ENCODE results near the gene NOSIP.

Gene NOSIP

DNA sequence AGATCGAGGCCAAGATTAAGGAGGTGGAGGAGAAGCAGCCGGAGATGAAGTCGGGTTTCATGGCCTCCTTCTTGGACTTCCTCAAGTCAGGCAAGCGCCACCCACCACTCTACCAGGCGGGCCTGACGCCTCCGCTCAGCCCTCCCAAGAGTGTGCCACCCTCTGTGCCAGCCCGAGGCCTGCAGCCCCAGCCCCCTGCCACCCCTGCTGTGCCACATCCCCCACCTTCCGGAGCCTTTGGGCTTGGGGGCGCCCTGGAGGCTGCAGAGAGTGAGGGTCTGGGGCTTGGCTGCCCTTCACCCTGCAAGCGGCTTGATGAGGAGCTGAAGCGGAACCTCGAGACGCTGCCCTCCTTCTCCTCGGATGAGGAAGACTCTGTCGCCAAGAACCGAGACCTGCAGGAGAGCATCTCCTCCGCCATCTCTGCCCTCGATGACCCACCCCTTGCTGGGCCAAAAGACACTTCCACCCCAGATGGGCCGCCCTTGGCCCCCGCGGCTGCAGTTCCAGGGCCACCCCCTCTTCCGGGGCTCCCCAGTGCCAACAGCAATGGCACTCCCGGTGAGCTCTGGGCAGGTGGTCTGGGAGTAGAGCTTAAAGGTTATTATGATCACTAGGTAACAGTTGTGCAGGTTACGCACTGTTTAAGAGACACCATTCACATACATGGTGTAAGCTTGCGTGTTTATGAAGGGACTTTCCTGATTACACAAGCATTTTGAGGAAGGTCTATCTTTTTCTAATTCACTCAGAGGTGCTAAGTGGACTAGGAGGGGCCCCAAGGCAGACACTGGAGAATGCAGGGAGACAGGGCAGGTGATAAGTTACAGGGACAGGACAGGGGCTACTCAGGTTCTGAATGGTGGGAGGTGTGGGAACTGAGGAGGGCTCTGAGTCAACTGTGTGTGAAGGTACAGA is 19.3 kb upstream of the NOSIP start:
- no peak for DNase-seq (ENCODE audit: low spot score)
- H3K27ac ChIP-seq = no peak overlapping the region
- TF ChIP-seq, protein P1, sequence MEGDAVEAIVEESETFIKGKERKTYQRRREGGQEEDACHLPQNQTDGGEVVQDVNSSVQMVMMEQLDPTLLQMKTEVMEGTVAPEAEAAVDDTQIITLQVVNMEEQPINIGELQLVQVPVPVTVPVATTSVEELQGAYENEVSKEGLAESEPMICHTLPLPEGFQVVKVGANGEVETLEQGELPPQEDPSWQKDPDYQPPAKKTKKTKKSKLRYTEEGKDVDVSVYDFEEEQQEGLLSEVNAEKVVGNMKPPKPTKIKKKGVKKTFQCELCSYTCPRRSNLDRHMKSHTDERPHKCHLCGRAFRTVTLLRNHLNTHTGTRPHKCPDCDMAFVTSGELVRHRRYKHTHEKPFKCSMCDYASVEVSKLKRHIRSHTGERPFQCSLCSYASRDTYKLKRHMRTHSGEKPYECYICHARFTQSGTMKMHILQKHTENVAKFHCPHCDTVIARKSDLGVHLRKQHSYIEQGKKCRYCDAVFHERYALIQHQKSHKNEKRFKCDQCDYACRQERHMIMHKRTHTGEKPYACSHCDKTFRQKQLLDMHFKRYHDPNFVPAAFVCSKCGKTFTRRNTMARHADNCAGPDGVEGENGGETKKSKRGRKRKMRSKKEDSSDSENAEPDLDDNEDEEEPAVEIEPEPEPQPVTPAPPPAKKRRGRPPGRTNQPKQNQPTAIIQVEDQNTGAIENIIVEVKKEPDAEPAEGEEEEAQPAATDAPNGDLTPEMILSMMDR (IDR thresholded peaks at IDR 0.05) = no peak
- H3K4me3 ChIP-seq = no peak overlapping the region

DNA sequence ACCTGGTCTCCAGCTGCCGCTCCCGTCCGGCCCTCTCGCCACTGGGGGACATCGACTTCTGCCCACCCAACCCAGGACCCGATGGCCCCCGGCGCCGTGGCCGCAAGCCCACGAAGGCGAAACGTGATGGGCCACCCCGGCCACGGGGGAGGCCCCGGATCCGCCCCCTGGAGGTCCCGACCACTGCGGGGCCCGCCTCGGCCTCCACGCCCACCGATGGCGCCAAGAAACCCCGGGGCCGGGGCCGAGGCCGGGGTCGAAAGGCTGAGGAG is 17.3 kb upstream of the NOSIP start:
- no peak overlapping the region for H3K27ac ChIP-seq
- H3K4me3 ChIP-seq = no peak overlapping the region
- DNase-seq (ENCODE audit: low spot score) = no peak
- TF ChIP-seq, protein P1 (IDR thresholded peaks at IDR 0.05) = no peak

GRCh38 chr19:49596954-49597702 is 16.8 kb upstream of the NOSIP start:
- H3K4me3 ChIP-seq = no peak overlapping the region
- DNase-seq (ENCODE audit: low spot score) = no peak
- TF ChIP-seq, protein P1 (IDR thresholded peaks at IDR 0.05) = no peak
- no peak overlapping the region for H3K27ac ChIP-seq

- DNase-seq (ENCODE audit: low spot score) = no peak
- Histone ChIP-seq H3K4me3 (no peak overlapping the region), H3K27ac (no peak overlapping the region)
- TF ChIP-seq, protein P1 (IDR thresholded peaks at IDR 0.05) = no peak
Measured at GRCh38 chr19:49596407-49596806, 16.1 kb upstream of the NOSIP start.

- TF ChIP-seq, protein P1 (IDR thresholded peaks at IDR 0.05) = no peak
- DNase-seq (ENCODE audit: low spot score) = no peak
- Histone ChIP-seq H3K27ac (no peak overlapping the region), H3K4me3 (no peak overlapping the region)
Measured at GRCh38 chr19:49595819-49596404, 15.6 kb upstream of the NOSIP start.

DNA sequence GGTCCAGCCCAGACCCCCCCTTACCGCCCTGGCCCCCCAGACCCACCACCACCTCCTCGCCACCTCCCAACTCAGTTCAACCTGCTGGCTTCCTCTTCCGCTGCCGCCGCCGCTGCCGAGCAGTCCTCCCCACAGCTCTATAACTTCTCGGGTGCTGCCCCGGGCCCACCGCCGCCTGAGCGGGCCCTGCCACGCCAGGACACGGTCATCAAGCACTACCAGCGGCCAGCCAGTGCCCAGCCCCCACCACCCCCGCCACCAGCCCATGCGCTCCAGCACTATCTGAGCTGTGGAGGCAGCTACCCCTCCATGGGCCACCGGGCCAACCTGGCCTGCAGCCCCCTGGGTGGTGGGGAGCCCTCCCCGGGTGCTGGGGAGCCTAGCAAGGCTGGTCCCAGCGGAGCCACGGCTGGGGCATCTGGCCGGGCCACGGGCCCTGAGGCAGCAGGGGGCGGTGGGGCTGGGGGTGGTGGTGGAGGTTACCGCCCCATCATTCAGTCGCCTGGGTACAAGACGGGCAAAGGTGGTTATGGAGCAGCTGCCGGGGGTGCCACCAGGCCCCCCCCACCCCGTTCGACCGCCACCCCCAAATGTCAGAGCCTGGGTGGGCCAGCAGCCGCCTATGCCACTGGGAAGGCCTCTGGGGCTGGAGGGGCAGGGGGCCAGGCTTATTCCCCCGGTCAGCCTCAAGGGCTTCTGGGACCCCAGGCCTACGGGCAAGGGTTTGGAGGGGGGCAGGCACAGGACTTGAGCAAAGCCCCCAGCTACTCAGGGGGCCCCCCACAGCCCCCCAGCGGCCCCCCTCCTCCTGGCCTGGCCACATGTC is 14.8 kb upstream of the NOSIP start:
- no peak overlapping the region for H3K4me3 ChIP-seq
- no peak overlapping the region for H3K27ac ChIP-seq
- TF ChIP-seq, protein P1 (IDR thresholded peaks at IDR 0.05) = no peak
- no peak for DNase-seq (ENCODE audit: low spot score)
